Lung (tissue), 12 donors: ENCODE measurements around the gene TNFRSF19. TPM values are rescaled to one million over a fixed set of nuclear protein-coding genes. Genes with fewer than 3 reads are reported as not detected.

Experiments
- ATAC-seq: fragments of 200-7000 bp; cut with Tn5 transposase; one replicate; pipeline ENCODE4 v1.9.1; 2020; ENCODE audit warnings: moderate number of reproducible peaks; ENCODE audit not compliant: insufficient read depth, low FRiP score
- DNase-seq, 3 donors: peaks; one replicate each; pipeline ENCODE4 v3.0.0-alpha.2; 2013 to 2017
- H3K27ac ChIP-seq, 2 donors: one replicate each; pipeline ENCODE4 v1.5.1; 2013; ENCODE audit warnings: mild to moderate bottlenecking in 2 of 2, moderate library complexity in 2 of 2, control low read depth in 1 of 2, inconsistent platforms in 1 of 2, low read depth in 1 of 2, low read length in 1 of 2
- H3K27me3 ChIP-seq, 3 donors: one replicate each; pipeline ENCODE4 v1.5.1; 2013; ENCODE audit warnings: low read length in 2 of 3; ENCODE audit not compliant: control insufficient read depth in 3 of 3, insufficient read depth in 3 of 3
- H3K36me3 ChIP-seq, 4 donors: one replicate each; pipeline ENCODE4 v1.5.1; 2013; ENCODE audit warnings: low read length in 4 of 4, mild to moderate bottlenecking in 1 of 4, moderate library complexity in 1 of 4; ENCODE audit not compliant: control insufficient read depth in 4 of 4, insufficient read depth in 4 of 4
- H3K4me1 ChIP-seq, 5 donors: one replicate each; pipeline ENCODE4 v1.5.1; 2013; ENCODE audit warnings: low read length in 5 of 5, mild to moderate bottlenecking in 2 of 5, moderate library complexity in 1 of 5; ENCODE audit not compliant: control insufficient read depth in 5 of 5, insufficient read depth in 5 of 5
- H3K4me3 ChIP-seq: one replicate; pipeline ENCODE4 v1.5.1; 2013; ENCODE audit warnings: mild to moderate bottlenecking, control low read depth, moderate library complexity
- H3K9ac ChIP-seq, 2 donors: one replicate each; pipeline ENCODE4 v1.5.1; 2013; ENCODE audit warnings: low read length in 2 of 2, control low read depth in 1 of 2; ENCODE audit not compliant: insufficient read depth in 1 of 2
- H3K9me3 ChIP-seq, 4 donors: one replicate each; pipeline ENCODE4 v1.5.1; 2013; ENCODE audit warnings: low read length in 3 of 4, mild to moderate bottlenecking in 1 of 4, moderate library complexity in 1 of 4; ENCODE audit not compliant: control insufficient read depth in 4 of 4, insufficient read depth in 3 of 4
- WGBS, 2 donors: extraction: QIAGEN DNeasy Blood & Tissue Kit; methylation state at CpG; one replicate each; pipeline ENCODE4 v1.1.7; 2013; 5-methylcytosine and 5-hydroxymethylcytosine counted together
- polyA plus RNA-seq, 2 donors: library from polyadenylated mRNA; stranded (reverse); fragments of 200-250 nt; gene quantifications; one replicate each; pipeline ENCODE4 v1.2.1, GENCODE V29; 2013
- total RNA-seq, 2 donors: library from RNA; depleted of rRNA in 1 of 2; stranded (reverse); fragments of >200 nt in 1 of 2; gene quantifications; one replicate each; pipeline ENCODE4 v1.2.1, GENCODE V29; 2014 to 2021
- TF ChIP-seq, protein P1 (sequence below): IDR thresholded peaks from 2 replicates; pipeline ENCODE4 v1.5.1; 2012; ENCODE audit warnings: mild to moderate bottlenecking; ENCODE audit errors: control extremely low read depth, extremely low read depth
- donor health status: control.
- donor health status: control.
- donor health status: Bipolar disorder and iron deficiency.
- donor health status: healthy.
- donor health status: DM: yes; HTN: yes; CAD: no.

The TNFRSF19 gene
- total and polyA plus RNA-seq, 4 donors, result 9.5 to 68.0 (median 34.7) TPM

GRCh38 chr13:23579072-23579895 is 9.1 kb downstream of the TNFRSF19 start:
- WGBS, 2 donors, result 0 to 1% methylated on average over 56 to 82 of the region's 82 CpGs
- no peaks in the 10 kb centered on the region for H3K27me3 ChIP-seq
- DNase-seq, result peak; percentile 96 to 97 (median 96)
- peak overlapping the region; percentile 83 to 97 for H3K27ac ChIP-seq
- H3K9ac ChIP-seq, result peak overlapping the region; percentile 51 to 83
- ATAC-seq, result peak; percentile 100
- H3K36me3 ChIP-seq, result peaks cover 0 to 9% (median 0%) of the 10 kb centered on the region in 4 donors
- no peaks in the 10 kb centered on the region for H3K9me3 ChIP-seq
- H3K4me3 ChIP-seq, result peak overlapping the region; percentile 82
- TF ChIP-seq, protein P1, sequence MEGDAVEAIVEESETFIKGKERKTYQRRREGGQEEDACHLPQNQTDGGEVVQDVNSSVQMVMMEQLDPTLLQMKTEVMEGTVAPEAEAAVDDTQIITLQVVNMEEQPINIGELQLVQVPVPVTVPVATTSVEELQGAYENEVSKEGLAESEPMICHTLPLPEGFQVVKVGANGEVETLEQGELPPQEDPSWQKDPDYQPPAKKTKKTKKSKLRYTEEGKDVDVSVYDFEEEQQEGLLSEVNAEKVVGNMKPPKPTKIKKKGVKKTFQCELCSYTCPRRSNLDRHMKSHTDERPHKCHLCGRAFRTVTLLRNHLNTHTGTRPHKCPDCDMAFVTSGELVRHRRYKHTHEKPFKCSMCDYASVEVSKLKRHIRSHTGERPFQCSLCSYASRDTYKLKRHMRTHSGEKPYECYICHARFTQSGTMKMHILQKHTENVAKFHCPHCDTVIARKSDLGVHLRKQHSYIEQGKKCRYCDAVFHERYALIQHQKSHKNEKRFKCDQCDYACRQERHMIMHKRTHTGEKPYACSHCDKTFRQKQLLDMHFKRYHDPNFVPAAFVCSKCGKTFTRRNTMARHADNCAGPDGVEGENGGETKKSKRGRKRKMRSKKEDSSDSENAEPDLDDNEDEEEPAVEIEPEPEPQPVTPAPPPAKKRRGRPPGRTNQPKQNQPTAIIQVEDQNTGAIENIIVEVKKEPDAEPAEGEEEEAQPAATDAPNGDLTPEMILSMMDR, result no peak
- peaks cover 2 to 24% (median 5%) of the 10 kb centered on the region in 5 donors for H3K4me1 ChIP-seq

- no peaks in the 10 kb centered on the region for H3K9me3 ChIP-seq
- ATAC-seq (no peak), DNase-seq (peak in 2 of 3 donors; percentile 66 to 76)
- peak overlapping the region; percentile 51 to 91 for H3K9ac ChIP-seq
- no peaks in the 10 kb centered on the region for H3K27me3 ChIP-seq
- peaks cover 2 to 32% (median 5%) of the 10 kb centered on the region in 5 donors for H3K4me1 ChIP-seq
- TF ChIP-seq, protein P1, result no peak
- WGBS, 2 donors, result 7 to 9% methylated on average over 18 to 22 of the region's 22 CpGs
- peak overlapping the region; percentile 82 for H3K4me3 ChIP-seq
- peaks cover 0 to 9% (median 0%) of the 10 kb centered on the region in 4 donors for H3K36me3 ChIP-seq
- H3K27ac ChIP-seq, result peak overlapping the region; percentile 48 to 58
Measured at GRCh38 chr13:23579896-23580683, 9.9 kb downstream of the TNFRSF19 start.

- no peak overlapping the region for H3K4me3 ChIP-seq
- ATAC-seq (no peak), DNase-seq (peak in 2 of 3 donors; percentile 63 to 71)
- no peaks in the 10 kb centered on the region for H3K27me3 ChIP-seq
- H3K9ac ChIP-seq, result peak overlapping the region; percentile 51 to 91
- WGBS, 2 donors, result 81 to 82% methylated on average over 1 of the region's 1 CpG
- H3K4me1 ChIP-seq, result peaks cover 2 to 32% (median 5%) of the 10 kb centered on the region in 5 donors
- H3K9me3 ChIP-seq, result no peaks in the 10 kb centered on the region
- TF ChIP-seq, protein P1, result no peak
- H3K36me3 ChIP-seq, result peaks cover 0 to 9% (median 0%) of the 10 kb centered on the region in 4 donors
- no peak overlapping the region for H3K27ac ChIP-seq
Measured at GRCh38 chr13:23580684-23581060, 10.5 kb downstream of the TNFRSF19 start.
